Neural cell (in vitro differentiated cells): ENCODE results near the gene LRRC8D. TPM values are rescaled to one million over a fixed set of nuclear protein-coding genes. Genes with fewer than 3 reads are reported as not detected.

ENCODE experiments used
- H2AFZ ChIP-seq: fragments of 200-600, 300-800 bp; sonication (generic), shearing (Covaris generic); 2 replicates; pipeline ENCODE4 v1.6.0; 2014; ENCODE audit warnings: low read depth, mild to moderate bottlenecking, antibody characterized with exemption, low read length, moderate library complexity
- H3F3A ChIP-seq: fragments of 200-600 bp; shearing (Covaris generic); 2 replicates; pipeline ENCODE4 v1.6.1; 2016; ENCODE audit warnings: mild to moderate bottlenecking, moderate library complexity, mixed read lengths, antibody characterized with exemption, low read length; ENCODE audit not compliant: insufficient read depth, poor library complexity, severe bottlenecking
- H3K27ac ChIP-seq: fragments of 200-600, 300-800 bp; sonication (generic), shearing (Covaris generic); 2 replicates; pipeline ENCODE4 v1.5.1; 2014; ENCODE audit warnings: mild to moderate bottlenecking, low read length, moderate library complexity
- H3K27me3 ChIP-seq: fragments of 300-800, 200-600 bp; sonication (generic), shearing (Covaris generic); 2 replicates; pipeline ENCODE4 v1.6.0; 2014; ENCODE audit warnings: mild to moderate bottlenecking, low read depth, low read length, moderate library complexity; ENCODE audit not compliant: insufficient read depth
- H3K36me3 ChIP-seq: fragments of 300-800, 200-600 bp; sonication (generic), shearing (Covaris generic); 2 replicates; pipeline ENCODE4 v1.5.1; 2014; ENCODE audit warnings: mild to moderate bottlenecking, antibody characterized with exemption, low read length, moderate library complexity; ENCODE audit not compliant: insufficient read depth
- H3K4me2 ChIP-seq: fragments of 300-800, 200-600 bp; sonication (generic), shearing (Covaris generic); 2 replicates; pipeline ENCODE4 v1.6.0; 2014; ENCODE audit warnings: mild to moderate bottlenecking, low read length
- H3K4me3 ChIP-seq: fragments of 300-800, 200-600 bp; sonication (generic), shearing (Covaris generic); 2 replicates; pipeline ENCODE4 v1.5.1; 2014; ENCODE audit warnings: mild to moderate bottlenecking, low read length, moderate library complexity
- H3K79me2 ChIP-seq: fragments of 200-600 bp; shearing (Covaris generic); replicated peaks from 2 replicates; pipeline ENCODE4 v1.6.0; 2014; ENCODE audit warnings: mild to moderate bottlenecking, low read length, moderate library complexity; ENCODE audit not compliant: insufficient read depth
- H3K9ac ChIP-seq: fragments of 300-800, 200-600 bp; sonication (generic), shearing (Covaris generic); 2 replicates; pipeline ENCODE4 v1.6.1; 2016; ENCODE audit warnings: mild to moderate bottlenecking, low read length, mixed read lengths
- H3K9me2 ChIP-seq: fragments of 200-600 bp; shearing (Covaris generic); 2 replicates; pipeline ENCODE4 v1.6.1; 2016; ENCODE audit warnings: mild to moderate bottlenecking, low read length, mixed read lengths; ENCODE audit not compliant: insufficient read depth
- H3K9me3 ChIP-seq: fragments of 200-600, 300-800 bp; sonication (generic), shearing (Covaris generic); 2 replicates; pipeline ENCODE4 v1.6.1; 2016; ENCODE audit warnings: mild to moderate bottlenecking, mixed run types, low read length, moderate library complexity, mixed read lengths
- H4K20me1 ChIP-seq: fragments of 200-600 bp; shearing (Covaris generic); 2 replicates; pipeline ENCODE4 v1.6.1; 2016; ENCODE audit warnings: mild to moderate bottlenecking, mixed run types; ENCODE audit not compliant: insufficient read depth
- CTCF ChIP-seq: fragments of 450-650 bp; IDR thresholded peaks from 2 replicates; pipeline ENCODE4 v1.5.1; 2014; ENCODE audit warnings: antibody characterized with exemption, mild to moderate bottlenecking, moderate library complexity; ENCODE audit not compliant: poor library complexity, severe bottlenecking
- EP300 ChIP-seq: fragments of 450-650 bp; conservative IDR thresholded peaks from 2 replicates; pipeline ENCODE4 v1.6.1; 2014; ENCODE audit warnings: antibody characterized with exemption, mild to moderate bottlenecking, moderate library complexity; ENCODE audit not compliant: poor library complexity, severe bottlenecking
- EZH2 ChIP-seq: fragments of 200-600, 300-800 bp; shearing (Covaris generic), sonication (generic); IDR thresholded peaks from 2 replicates; pipeline ENCODE4 v1.6.1; 2014; ENCODE audit warnings: antibody characterized with exemption, low read length, borderline replicate concordance, mild to moderate bottlenecking; ENCODE audit not compliant: insufficient read depth, poor library complexity, severe bottlenecking
- MXI1 ChIP-seq: fragments of 450-650 bp; conservative IDR thresholded peaks from 2 replicates; pipeline ENCODE4 v1.6.1; 2014; ENCODE audit warnings: antibody characterized with exemption, mild to moderate bottlenecking; ENCODE audit not compliant: poor library complexity, severe bottlenecking
- POLR2AphosphoS5 ChIP-seq: IDR thresholded peaks from 2 replicates; pipeline ENCODE4 v1.6.1; 2012
- RAD21 ChIP-seq: fragments of 450-650 bp; conservative IDR thresholded peaks from 2 replicates; pipeline ENCODE4 v1.6.1; 2014; ENCODE audit warnings: antibody characterized with exemption, mild to moderate bottlenecking, moderate library complexity
- REST ChIP-seq: IDR thresholded peaks from 2 replicates; pipeline ENCODE4 v1.6.1; 2012; ENCODE audit warnings: borderline replicate concordance
- SMC3 ChIP-seq: fragments of 450-650 bp; conservative IDR thresholded peaks from 2 replicates; pipeline ENCODE4 v1.6.1; 2014; ENCODE audit warnings: antibody characterized with exemption, mild to moderate bottlenecking, moderate library complexity; ENCODE audit not compliant: poor library complexity
- TAF1 ChIP-seq: IDR thresholded peaks from 2 replicates; pipeline ENCODE4 v1.6.1; 2012; ENCODE audit warnings: low read depth
- polyA plus RNA-seq: library from polyadenylated mRNA; depleted of rRNA; stranded (reverse); fragments of >200 nt; gene quantifications from 2 replicates; pipeline ENCODE4 v1.2.3, GENCODE V29; 2014

The LRRC8D gene
- polyA plus RNA-seq, 1 donor from 2014 or later, result 43.7 TPM

GRCh38 chr1:89917353-89917752, 96.5 kb downstream of the LRRC8D start:
- no peaks in the 10 kb centered on the region for H3K36me3 ChIP-seq
- H3K27ac ChIP-seq, result no peak overlapping the region
- no peak overlapping the region for H2AFZ ChIP-seq
- H3K4me3 ChIP-seq, result no peak overlapping the region
- H4K20me1 ChIP-seq, result no peaks in the 10 kb centered on the region
- no peak for TF ChIP-seq REST
- H3F3A ChIP-seq, result no peaks in the 10 kb centered on the region
- H3K9ac ChIP-seq, result no peak overlapping the region
- no peaks in the 10 kb centered on the region for H3K9me2 ChIP-seq
- no peaks in the 10 kb centered on the region for H3K79me2 ChIP-seq
- no peaks in the 10 kb centered on the region for H3K27me3 ChIP-seq
- H3K9me3 ChIP-seq, result no peaks in the 10 kb centered on the region
- H3K4me2 ChIP-seq, result no peak overlapping the region

- no peaks in the 10 kb centered on the region for H3K79me2 ChIP-seq
- H3K27me3 ChIP-seq, result no peaks in the 10 kb centered on the region
- no peak overlapping the region for H3K4me3 ChIP-seq
- H3K36me3 ChIP-seq, result no peaks in the 10 kb centered on the region
- TF ChIP-seq MXI1 (no peak), SMC3 (no peak), TAF1 (no peak), RAD21 (no peak), EZH2 (no peak), EP300 (no peak), POLR2AphosphoS5 (no peak), REST (no peak), CTCF (no peak)
- H2AFZ ChIP-seq, result no peak overlapping the region
- H3K9ac ChIP-seq, result no peak overlapping the region
- H3F3A ChIP-seq, result no peaks in the 10 kb centered on the region
- H3K4me2 ChIP-seq, result no peak overlapping the region
- peaks cover under 1% of the 10 kb centered on the region for H3K9me3 ChIP-seq
- no peaks in the 10 kb centered on the region for H3K9me2 ChIP-seq
- H3K27ac ChIP-seq, result no peak overlapping the region
- H4K20me1 ChIP-seq, result no peaks in the 10 kb centered on the region
Observed at GRCh38 chr1:89918127-89918793, 97.4 kb downstream of the LRRC8D start.
